Measurements from ENCODE around the gene NCL.

DNA sequence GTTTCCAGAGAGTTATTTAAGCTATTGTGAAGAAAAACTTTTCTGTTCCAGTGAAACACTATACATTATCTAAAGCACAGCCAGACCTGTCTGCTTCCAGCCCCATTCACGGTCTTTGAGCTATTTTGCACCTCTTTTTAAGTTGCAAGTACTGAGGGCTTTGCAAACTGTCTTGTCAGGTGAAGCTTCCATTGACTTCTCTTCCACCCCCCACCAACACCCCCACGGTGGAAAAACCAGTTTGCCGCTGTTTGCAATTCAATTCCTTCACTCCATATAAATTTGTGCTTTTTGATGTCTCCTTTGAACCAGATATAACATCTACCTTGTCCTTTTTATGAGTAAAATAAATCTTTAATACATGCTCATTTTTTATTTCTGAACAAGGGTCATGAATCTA, 53.0 kb downstream of the NCL start:
- TF ChIP-seq POLR2AphosphoS5 (IDR thresholded peaks at IDR 0.05; ENCODE audit: borderline replicate concordance, low read depth, low read length) (no peak), EZH2 (IDR thresholded peaks at IDR 0.05) (no peak)
